ENCODE data around the gene KYAT1.

The KYAT1 gene

DNA sequence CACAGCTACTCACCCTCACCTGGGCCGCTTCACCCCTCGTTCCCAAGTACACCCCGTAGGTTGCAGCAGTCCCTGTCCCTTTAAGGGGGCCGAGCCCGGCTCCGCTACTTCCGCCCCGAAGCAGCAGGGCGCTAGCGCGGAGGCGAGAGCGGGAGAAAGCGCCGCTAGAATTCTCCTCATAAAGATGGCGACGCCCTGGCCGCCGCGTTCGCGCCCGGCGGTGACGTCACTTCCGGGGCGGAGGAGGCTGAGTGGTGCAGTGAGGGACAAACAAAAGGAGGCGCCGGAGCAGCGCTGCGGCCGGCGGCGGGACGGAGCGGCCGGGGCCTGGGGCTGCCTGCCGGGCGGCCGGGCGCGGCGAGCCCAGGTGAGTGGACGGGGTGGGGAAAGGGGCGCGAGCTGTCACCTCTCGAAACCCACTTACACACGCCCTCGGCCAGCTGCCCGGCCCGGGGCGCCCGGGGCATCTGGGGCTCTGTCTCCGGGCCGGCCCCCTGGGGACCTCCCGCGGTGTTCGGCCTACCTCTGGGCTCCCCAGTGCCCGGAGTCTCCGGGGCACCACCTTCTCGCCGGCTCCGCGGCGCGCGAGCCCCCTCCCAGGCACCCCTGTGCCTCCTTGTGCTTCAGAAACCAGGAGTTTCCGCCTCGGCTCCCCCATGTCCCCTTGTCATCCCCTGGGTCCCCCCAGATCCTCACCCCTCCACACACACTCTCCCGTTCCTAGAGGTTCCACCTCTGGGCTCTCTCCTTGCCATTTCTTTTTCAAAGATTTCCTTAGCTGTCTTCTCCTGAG, at the start of gene KYAT1, which contains the start of gene LRRC8A:
Gene KYAT1 (minus strand): TSS at position 67 of the 793 bp plus-strand sequence. CDS start 36,545 bp downstream, outside the sequence.
Gene LRRC8A (plus strand): TSS at position 250 of the 793 bp plus-strand sequence. CDS start 25,032 bp downstream, outside the sequence.
- ChIA-PET CTCF (interaction anchor here (0.6 to 2.2 kb wide), 4 partner anchors 9 to 541 kb away, joined by 3 to 4 read pairs (median 3); no protein-coding TSS in a partner anchor), POLR2A (no interaction called here)
- TF ChIP-seq, protein P1, sequence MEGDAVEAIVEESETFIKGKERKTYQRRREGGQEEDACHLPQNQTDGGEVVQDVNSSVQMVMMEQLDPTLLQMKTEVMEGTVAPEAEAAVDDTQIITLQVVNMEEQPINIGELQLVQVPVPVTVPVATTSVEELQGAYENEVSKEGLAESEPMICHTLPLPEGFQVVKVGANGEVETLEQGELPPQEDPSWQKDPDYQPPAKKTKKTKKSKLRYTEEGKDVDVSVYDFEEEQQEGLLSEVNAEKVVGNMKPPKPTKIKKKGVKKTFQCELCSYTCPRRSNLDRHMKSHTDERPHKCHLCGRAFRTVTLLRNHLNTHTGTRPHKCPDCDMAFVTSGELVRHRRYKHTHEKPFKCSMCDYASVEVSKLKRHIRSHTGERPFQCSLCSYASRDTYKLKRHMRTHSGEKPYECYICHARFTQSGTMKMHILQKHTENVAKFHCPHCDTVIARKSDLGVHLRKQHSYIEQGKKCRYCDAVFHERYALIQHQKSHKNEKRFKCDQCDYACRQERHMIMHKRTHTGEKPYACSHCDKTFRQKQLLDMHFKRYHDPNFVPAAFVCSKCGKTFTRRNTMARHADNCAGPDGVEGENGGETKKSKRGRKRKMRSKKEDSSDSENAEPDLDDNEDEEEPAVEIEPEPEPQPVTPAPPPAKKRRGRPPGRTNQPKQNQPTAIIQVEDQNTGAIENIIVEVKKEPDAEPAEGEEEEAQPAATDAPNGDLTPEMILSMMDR (IDR thresholded peaks at IDR 0.05; ENCODE audit: control extremely low read depth, extremely low read depth, low read depth, missing control alignments): peak; percentile 24
- DNase-seq (ENCODE audit: extremely low spot score): peak; percentile 97

DNA sequence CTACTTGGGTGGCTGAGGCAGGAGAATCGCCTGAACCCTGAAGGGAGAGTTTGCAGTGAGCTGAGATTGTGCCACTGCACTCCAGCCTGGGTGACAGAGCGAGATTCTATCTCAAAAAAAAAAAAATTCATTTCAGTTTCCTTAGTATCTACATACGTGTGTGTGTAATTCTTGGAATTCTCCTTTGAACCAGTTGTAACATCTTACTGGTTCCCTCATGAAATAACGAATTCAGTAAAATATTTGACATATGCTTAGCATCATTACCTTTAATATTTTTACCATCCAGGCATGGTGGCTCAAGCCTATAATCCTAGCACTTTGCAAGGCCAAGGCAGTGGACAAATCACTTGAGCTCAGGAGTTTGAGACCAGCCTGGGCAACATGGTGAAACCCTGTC, 47.8 kb upstream of the KYAT1 start:
- ChIA-PET POLR2A (no interaction called here), CTCF (interaction anchor here (1.0 to 5.2 kb wide), 14 partner anchors 8 to 245 kb away, joined by 3 to 67 read pairs (median 6); partner anchors contain the start of genes DOLK, ENDOG, NUP188 and PHYHD1)
- TF ChIP-seq, protein P1 (IDR thresholded peaks at IDR 0.05; ENCODE audit: control extremely low read depth, extremely low read depth, low read depth, missing control alignments): no peak
- no peak for DNase-seq (ENCODE audit: extremely low spot score)

DNA sequence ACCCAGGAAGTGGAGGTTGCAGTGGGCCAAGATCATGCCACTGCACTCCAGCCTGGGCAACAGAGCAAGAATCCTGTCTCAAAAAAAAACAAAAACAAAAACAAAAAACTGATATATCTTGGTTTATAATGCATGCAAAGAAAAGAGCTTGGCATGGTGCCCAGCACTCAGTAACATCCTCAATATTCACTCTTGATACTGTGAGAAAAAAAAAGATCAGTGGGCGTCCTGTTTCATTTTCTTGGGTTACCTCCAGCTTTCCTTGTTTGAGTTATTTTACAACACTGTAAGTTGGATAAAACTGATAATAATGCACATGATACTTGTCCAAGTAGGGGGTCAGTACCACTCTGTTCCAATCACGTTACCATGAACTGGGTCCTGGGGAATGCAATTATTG, 46.9 kb upstream of the KYAT1 start:
- CTCF ChIA-PET: interaction anchor here (0.7 to 5.2 kb wide), 48 partner anchors 9 to 633 kb away, joined by 3 to 67 read pairs (median 4); partner anchors contain the start of genes DOLK, DOLPP1, ENDOG and NUP188
- POLR2A ChIA-PET: no interaction called here

DNA sequence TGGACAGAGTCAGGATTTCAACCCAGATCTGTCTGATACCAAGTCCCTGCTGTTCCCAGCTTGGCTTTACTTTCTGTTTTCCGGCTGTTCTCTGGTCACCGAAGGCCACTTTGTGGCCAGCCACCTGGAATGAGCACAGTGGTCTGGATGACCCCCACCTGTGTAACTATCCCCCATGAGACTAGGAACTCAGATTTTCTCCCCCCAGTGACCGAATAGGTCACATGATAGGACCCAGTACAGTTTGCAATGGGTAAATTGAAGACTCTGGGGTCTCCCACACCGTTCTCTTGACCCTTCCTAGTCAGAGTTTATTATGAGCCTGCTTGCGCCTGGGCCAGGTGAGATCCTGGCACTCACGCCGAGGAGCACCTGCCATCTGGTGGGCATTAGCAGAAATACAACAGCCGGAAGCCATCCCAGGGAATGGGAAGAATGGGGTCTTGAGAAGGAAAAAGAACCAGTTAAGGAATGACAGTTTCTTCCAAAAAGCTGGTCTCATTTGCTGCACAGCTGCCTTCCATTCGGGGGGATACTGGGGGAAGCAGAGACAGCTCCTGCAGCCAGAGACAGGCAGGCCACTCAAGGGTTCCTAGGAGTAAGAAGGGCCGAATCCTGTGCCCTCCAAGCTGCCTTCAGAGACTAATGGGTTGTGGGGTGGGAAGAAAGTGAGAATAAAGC, 46.1 kb upstream of the KYAT1 start:
- TF ChIP-seq, protein P1 (IDR thresholded peaks at IDR 0.05; ENCODE audit: control extremely low read depth, extremely low read depth, low read depth, missing control alignments): peak; percentile 93
- ChIA-PET CTCF (interaction anchor here (0.6 to 5.2 kb wide), 49 partner anchors 8 to 633 kb away, joined by 3 to 67 read pairs (median 4); partner anchors contain the start of genes DOLK, DOLPP1, ENDOG and NUP188), POLR2A (no interaction called here)
- DNase-seq (ENCODE audit: extremely low spot score): peak; percentile 79

More for the DNA sequence above, 46.9 kb upstream of the KYAT1 start:
- TF ChIP-seq, protein P1 (IDR thresholded peaks at IDR 0.05; ENCODE audit: control extremely low read depth, extremely low read depth, low read depth, missing control alignments): no peak
- no peak for DNase-seq (ENCODE audit: extremely low spot score)

DNA sequence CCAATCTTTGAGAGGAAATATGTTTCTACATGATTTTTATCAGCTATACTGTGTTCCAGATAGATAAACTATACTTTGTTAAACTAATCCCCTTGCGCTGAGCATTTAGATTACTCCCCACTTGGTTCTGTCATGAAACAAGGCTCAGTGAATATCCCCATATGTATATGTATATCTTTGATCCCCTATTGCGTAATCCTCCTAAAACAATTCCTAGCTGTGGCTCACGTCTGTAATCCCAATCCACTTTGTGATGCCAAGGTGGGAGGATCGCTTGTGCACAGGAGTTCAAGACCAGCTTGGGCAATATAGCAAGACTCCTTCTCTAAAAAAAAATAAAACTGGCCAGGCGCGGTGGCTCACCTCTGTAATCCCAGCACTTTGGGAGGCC, 41.7 kb upstream of the KYAT1 start:
- DNase-seq (ENCODE audit: extremely low spot score): no peak
- CTCF ChIA-PET: interaction anchor here (1.4 to 2.0 kb wide), 3 partner anchors 14 to 485 kb away, joined by 3 to 12 read pairs (median 3); no protein-coding TSS in a partner anchor
- TF ChIP-seq, protein P1 (IDR thresholded peaks at IDR 0.05; ENCODE audit: control extremely low read depth, extremely low read depth, low read depth, missing control alignments): no peak
- POLR2A ChIA-PET: no interaction called here
